Measurements from ENCODE around the gene HSD17B8. TPM values are rescaled to one million over a fixed set of nuclear protein-coding genes. Genes with fewer than 3 reads are reported as not detected.

Gene HSD17B8
- total RNA-seq, 1 donor from 2014 or later, result 9.4 TPM

DNA sequence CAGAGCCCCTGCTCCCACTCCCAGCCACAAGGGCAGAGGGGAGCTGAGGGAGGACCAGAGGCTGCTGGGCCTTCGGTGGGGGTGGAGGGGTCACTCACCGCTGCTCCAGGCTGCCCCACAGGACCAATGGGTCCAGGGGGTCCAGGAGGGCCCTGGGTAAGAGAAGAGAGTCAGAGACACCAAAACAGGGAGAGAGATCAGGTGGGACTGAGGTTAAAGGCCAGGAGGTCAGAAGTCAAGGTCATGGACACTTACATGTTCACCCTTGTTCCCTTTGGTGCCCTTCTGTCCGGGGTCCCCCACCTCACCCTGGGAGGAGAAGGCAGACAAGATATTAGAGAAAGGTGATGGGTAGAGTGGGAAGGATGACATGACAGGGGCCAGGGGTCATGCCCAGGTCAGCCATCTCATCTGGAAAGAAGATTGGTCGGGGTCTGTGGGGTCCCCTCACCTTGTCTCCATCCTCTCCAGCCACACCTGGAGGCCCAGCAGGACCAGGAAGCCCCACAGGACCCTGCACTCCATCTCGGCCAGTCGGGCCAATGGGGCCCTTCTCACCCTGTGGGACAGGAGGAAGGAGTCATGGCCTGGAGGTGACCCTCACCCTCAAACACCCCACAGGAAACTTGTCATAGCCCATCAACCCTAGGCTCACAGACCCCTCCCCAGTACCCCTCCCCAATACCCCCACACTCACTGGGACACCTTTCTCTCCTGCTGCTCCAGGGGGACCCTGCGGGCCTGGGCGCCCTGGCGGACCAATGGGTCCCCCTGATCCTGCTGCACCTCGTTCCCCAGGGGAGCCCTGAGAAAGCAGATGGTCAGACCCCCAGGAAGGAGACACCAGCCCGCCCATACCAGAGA is 33.2 kb upstream of the HSD17B8 start:
- DNase-seq (ENCODE audit: low read depth), result no peak

DNA sequence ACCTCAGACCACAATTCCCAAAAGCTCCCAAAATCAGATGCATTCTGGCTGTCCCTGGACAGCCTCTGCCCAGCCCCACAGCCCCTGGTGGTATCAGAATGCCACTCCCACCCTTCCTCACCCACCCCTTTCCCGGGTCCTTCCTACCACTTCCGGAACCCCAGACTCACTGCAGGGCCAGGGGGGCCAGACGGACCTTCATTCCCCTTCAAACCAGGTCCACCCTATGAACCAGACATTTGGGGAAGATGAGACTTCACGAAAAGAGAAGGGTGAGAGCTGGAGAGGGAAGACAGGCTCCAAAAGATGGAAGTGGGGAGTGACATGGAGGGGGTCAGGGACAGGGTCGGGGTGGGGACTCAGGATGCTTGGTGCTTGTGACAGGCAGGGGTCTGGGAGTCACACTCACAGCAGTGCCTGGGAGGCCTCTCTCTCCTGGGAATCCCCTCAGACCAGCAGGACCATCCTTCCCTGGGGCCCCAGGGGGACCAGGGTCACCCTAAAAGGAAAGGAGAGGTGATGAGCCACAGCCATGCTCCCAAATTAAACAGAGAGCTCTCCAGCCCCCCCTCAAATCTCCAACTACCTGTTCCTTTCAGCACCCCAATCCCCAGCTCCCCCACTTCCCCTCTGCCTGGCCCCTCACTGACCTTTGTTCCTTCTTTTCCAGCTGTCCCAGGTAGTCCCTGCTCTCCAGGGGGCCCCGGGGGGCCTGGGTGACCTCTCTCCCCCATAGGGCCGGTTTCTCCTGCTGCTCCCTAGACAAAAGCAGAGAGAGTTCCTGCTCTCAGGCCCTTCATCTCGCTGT is 32.4 kb upstream of the HSD17B8 start:
- no peak for DNase-seq (ENCODE audit: low read depth)

DNA sequence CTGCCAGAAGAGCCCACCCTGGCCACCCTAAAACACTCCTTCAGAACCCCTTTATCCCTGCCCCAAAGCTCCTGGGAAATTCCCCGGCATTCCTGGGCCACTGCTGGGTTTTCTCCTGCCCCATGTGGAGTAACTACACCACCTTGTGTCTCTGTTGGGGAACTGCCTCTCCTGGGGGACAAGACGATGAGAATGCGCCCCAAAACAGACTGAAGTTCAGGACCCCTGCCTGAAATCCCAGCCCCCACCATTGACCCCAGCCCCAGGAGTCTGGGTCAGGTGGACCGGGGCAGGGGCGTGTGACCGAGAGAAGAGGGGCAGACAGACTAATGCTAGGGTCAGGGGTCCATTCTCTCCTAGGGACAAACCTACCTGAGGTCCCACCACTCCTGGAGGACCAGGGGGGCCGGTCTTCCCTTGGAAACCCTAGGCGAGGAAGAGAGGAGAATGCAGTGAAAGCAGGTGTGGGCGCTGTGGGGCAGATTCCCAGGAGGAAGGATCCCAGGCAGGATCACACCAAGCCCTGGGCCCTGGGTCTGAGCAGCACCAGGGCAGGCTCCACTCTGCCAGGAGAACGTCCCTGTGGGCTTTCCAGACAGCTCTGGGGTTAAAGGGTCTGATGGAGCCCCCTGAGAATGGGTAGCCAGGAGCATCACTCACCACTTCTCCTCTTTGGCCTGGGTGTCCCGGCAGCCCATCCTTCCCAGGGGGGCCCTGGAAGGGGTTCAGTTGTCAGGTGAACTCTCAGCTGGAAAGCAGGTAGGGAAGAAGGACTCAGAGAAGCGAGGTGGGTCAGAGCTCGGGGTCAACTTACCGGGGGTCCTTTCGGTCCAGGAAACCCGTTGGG is 31.5 kb upstream of the HSD17B8 start:
- DNase-seq (ENCODE audit: low read depth), result peak; percentile 60

DNA sequence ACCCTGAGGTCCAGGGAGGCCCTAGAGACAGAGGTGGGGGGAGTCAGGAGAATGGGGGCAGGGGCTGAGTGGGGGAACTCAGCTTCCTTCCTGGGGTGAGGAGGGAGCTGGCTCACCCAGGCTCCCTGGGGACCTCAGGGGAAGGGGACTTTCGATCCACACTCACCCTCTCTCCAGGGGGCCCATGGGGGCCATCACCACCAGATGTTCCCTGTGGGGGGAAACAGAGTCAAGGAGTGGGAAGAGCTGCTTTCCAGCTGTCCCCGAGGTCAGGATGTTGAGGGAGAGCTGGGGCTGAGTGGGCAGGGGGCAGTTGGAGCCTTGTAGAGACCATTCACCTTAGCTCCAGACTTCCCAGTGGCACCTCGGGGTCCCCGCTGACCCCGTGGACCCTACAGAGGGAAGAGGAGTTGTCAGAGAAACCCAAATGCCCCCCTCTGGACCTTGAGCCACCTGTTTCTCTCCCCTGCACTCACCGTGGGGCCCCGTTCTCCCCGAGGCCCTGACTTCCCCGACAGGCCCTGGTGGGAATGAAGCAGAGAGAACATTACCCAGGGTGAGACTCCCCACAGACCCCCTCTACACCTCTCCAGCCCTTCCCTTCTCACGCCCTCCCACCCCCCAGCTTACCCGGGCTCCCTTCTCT is 30.8 kb upstream of the HSD17B8 start:
- no peak for DNase-seq (ENCODE audit: low read depth)

DNA sequence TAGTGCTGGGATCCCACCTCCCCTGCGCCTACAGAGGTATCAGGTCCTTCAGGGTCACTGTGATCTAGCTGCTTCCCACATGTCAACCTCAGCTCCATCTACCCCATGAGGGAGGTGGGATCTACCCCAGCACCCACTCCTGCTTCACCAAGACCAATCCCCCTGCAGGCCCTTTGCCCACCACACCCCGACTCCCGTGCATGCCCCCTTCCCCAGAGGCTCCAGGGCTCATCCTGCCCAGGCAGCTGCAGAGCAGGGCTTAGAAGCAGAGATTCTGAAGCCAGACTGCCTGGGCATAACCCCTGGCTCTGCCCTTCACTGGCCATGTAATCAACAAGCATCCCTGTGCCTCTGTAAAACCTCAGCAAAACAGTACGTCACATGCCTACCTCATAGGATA is 29.7 kb upstream of the HSD17B8 start:
- DNase-seq (ENCODE audit: low read depth), result no peak

DNA sequence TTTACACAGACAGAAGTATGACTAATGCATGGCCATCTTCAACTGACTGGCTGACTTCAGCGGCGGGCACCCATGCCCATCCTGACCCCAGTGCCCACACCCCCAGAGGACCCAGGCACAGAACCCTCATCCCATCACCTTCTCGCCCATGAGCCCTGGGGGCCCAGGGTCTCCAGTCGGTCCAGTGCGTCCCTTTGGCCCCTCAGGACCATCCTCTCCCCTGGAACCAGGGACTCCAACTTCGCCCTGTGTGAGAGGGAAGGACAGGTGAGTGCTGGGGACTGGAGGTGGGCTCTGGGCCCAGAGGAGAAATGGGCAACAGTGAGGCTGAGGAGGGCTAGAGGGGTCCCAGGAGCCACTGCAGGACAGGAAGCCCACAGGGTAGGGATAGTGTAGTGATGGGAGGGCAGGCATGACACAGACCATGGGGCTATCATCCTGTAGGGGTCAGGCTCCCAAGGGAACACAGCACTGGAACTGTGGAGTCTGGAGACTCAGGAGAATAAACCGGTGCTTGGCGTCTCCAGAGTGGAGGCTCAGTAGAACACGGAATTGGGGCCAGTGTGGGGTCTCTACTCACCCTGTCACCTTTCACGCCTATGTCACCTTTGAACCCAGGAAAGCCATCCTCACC is 28.9 kb upstream of the HSD17B8 start:
- DNase-seq (ENCODE audit: low read depth), result no peak

DNA sequence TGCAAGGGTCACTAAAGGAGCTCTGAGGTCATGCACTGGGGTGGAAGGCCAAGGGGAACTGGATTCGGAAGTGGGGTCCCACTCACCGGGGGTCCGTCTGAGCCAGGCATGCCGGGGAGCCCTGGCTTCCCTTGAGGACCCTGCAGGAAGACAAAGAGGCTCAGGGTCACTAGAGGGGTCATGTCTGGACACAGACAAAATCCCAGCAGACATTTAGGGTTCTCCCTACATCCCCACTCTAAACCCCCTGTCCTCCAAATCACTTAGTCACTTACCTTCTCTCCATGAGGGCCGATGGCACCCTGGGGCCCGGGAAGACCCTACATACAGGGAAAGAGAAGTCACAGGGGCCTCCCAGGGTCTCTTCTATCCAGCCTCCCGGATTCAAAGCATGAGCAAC is 27.5 kb upstream of the HSD17B8 start:
- no peak for DNase-seq (ENCODE audit: low read depth)

DNA sequence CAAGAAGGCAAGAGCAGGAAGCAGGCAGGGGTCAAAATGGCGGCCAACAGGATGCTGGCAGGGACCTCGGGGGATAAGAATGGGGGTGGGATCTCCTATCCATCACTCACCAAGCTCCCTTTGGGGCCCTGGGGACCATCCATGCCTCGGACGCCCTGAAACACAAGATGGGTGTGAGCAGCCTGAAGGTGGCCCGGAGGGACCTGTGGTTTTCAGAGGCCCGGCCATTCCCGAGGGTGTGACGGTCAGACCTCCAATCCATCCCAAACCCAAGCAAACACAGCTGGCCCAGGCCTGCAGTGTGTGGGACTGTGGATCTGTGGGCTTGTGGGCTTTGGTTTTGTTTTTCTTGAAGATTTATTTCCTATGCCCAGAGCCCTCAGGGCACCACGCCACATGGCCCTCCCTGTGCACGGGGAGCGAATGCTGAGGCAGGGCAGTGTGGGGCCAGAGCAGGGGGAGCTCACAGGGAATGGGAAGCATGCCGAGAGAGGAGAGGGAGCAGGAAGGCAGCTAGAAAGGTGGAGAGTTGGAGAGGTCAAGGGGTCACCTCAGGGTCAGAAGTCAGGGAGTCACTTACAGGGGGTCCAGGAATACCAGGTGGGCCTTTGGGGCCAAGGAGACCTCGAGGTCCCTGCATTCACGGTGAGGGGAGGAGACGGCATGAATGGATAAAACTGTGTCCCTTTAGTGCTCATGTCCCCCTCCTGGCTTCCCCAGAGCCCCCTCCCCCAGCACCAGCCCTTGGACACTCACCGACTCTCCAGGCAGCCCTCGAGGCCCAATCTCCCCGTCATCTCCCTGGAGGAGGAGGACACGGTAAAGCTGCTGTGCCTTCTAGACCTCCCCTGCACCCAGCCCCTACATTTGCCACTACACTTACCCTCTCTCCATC is 26.7 kb upstream of the HSD17B8 start:
- DNase-seq (ENCODE audit: low read depth), result peak; percentile 49

DNA sequence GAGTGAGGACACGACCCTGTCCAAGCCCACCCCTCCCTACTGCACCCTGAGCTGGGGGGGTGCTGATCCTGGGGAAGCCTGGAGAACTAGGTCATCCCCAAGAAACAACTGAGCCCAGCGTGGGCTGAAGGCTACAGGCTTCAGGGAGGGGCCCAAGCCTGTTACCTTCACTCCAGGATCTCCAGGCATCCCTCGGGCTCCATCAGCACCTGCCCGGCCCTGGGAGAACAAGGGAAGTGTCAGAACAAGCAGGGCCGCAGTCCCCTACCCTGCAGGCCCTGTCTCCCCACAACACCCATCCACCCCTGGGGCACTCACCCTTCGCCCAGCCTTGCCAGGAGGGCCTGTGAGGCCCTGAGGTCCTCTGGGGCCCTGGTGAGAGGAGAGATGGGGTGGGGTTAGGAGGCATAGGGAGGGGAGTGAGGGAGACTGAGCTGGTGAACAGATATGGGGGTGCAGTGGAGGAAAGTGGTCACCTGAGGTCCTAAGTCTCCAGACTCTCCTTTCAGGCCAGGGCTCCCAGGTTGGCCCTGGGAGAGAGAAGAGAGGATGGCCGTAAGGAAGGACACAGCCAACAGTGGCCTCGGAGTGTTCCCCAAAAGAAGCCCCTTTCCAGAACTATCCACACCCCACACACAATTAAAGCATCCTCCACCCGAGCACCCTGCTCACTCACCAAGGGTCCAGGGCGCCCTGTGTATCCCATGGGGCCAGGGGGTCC is 25.5 kb upstream of the HSD17B8 start:
- no peak for DNase-seq (ENCODE audit: low read depth)

DNA sequence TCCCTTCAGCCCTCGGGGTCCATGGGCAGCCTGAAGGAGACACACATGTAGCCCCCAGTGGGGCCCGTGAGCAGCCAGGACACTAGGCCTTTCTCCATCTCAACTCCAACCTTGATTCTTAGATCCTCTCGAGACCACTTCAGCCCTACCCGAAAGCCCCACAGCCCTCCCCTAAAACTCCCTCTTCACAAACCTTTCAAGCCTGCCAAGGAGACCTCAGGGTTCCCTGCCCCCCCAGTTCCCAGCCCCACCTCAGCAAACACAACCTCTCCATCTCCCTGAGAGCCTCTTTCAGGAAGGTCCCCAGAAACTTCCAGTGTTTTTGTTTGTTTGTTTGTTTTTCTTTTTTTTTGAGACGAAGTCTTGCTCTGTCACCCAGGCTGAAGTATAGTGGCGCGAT is 23.3 kb upstream of the HSD17B8 start:
- no peak for DNase-seq (ENCODE audit: low read depth)

DNA sequence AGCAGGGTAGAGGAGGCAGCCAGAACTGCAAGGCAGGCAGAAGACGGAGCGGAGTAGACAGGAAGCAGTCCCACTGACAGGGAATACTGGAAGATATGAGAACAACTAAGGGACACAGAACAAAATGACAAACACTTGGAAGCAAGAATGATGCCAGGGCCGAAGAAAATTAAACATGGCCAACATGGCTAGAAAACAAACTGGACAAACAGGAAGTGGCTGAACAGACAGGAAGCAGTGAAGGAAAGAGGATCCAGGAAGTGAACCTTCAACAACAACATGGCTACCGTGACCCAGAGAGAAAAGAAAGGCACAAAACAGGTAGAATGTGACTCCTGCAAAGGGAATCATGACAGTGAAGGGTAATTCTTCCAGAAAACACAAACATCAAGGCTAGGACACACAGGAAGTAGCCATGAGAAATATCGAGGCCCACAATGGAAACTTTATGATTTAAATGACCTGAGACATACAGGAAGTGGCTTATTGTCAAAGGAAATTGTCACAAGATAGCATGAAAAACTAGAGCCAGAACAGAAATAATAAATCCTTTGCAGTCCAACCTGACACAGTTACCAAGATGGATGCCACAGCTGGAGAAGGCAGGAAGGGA is 21.3 kb upstream of the HSD17B8 start:
- no peak for DNase-seq (ENCODE audit: low read depth)

DNA sequence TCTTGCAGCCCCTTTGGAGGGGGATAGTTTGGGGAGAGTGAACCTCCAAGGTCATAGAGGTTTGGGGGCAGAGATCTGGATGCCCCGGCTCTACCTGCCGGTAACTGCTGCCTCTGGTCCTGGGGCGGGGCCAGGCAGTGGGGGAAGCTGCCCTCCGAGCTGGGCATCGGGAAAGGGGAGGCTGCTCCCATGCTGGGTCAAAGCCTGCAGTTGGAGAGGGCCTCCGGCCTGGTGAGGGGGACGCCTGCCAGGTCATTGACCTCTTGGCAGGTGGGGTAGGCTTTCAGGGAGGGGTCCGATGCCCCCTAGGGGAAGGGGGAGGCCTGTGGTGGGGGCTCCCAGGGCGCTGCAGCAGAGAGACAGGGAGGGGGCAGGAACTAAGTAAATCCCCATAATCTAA is 19.3 kb upstream of the HSD17B8 start:
- no peak for DNase-seq (ENCODE audit: low read depth)

DNA sequence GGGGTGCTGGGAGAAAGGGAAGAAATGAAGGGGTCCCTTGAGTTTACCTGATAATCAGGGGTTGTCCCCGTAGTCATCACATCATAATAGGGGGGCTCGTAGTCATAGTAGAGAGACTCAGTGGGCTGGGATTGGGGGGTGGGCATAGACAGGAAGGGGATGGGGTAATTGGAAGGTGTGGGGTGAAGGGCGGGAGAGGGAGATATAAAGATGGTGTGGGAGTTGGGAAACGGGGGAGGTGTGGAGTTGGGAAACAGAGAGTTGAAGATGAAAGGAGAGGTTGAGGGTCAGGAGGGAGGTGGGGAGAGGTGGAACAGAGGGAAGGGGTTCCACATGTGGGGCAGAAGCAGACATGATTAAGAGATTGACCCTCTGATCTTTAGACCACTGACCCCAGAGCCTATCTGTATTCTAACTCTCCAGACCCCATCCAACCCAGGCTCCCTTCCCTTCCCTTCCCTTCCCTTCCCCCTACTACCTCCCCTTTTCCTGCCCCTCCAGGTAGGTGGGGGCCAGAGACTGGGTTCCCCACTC is 18.7 kb upstream of the HSD17B8 start:
- DNase-seq (ENCODE audit: low read depth), result no peak

DNA sequence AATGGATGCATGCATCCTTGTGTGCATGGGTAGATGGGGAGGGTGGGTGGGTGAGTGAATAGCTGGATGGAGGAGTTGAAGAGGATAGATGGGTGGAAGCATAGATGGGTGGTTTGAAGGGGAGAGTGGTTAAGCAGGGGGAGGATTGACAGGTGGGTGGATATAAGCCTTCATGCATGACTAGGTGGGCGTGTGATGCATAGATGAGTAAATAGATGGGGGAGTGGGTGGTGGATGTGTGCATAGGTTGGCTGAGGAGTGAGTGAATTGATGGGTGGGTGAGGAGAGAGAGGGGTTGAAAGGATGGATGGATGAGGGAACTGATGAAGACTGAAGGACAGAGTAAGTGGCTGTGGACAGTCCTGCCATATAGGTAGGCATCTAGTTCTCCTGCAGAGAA is 16.6 kb upstream of the HSD17B8 start:
- no peak for DNase-seq (ENCODE audit: low read depth)

DNA sequence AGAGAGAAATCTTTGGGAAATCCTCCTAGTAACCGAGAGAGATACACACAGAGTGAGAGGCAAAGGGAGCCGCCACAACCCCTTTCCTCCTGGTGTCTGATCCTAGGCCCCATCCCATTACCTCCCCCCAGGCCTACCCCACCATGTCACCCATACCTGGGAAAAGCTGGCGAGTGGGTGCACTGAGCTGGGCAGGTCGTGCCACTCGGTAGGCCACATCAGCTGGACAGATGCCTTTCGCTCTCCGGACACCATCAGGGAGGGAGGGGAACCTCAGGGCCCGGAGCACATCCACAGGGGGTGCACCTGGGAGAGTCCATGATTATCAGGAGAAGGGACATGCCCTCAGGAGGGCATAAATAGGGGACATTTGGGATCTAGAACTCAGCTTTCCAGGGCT is 15.3 kb upstream of the HSD17B8 start:
- no peak for DNase-seq (ENCODE audit: low read depth)

DNA sequence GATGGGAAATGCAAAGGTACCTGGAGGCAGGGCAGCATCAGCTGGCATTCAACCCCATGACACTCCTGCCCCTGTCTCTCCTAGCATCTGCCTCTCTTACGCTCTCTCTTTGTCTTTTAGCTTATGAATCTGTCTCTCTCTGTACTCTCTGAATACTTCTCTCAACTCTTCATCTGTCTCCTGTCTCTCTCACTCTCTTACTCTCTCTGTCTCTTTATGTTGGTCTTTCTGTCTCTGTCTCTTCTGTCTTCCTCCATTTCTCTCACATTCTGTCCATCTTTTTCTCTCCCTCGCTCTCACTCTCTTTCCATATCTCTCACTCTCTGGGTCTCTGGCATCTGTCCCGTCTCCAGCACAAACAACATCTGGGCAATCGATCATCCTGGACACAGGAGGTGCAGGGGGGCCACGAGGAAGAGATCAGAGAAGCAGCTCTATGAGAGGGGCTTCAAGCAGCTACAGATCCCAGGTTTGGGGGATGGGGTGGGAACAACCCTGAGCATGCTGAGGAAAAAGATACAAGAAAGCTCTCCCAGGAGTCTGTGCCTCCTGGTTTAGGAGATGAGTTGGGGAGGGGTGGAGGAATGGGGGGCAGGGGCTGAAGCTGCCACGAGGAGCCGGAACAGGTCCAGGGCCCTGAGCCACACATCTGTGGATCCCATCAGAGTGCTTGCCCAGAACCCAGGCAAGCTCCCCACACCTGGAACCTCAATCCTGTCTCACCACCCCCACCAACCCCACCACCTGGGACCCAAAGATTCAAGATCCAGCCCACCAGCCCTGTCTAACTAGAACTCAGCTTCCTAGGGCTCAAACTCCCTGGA is 14.6 kb upstream of the HSD17B8 start:
- DNase-seq (ENCODE audit: low read depth), result no peak

DNA sequence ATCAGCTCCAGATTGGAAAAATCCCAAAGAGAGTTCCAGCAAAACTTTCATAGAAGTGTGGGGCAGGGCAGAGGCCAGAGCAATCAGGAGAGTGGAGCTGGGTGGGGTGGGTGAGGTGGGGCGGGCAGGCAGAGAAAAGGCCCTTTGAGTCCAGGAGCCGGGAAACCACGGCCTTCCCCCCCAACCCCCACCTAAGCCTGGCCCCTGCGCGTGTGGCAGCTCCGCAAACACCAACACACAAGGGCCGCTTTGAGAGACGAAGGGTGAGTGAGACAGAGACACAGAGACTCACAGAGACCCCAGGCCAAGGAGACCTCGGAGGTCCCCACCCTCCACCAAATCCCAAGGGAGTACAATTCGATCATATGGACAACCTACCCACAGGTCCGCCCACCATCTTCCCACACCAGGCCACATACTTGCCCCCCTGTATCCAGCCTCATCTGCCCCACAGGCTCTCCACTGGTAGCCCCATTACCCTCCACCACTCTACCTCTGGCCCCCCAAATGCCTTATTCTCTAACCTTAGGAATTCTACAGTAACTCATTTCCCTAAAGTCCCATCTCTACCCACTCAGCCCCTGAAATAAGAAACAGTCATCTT is 13.8 kb upstream of the HSD17B8 start:
- no peak for DNase-seq (ENCODE audit: low read depth)
